Measurements from ENCODE around the gene STOML2. TPM values are rescaled to one million over a fixed set of nuclear protein-coding genes. Genes with fewer than 3 reads are reported as not detected.
A peak's percentile ranks its signal among the peaks of the same experiment; 100 is the strongest.

Gene STOML2
- total and polyA plus RNA-seq, 9 of the 15 experiments (the other 6 are each of a cell fraction or from before 2014, with no cell fraction given) = 110 to 220 (median 174) TPM

DNA sequence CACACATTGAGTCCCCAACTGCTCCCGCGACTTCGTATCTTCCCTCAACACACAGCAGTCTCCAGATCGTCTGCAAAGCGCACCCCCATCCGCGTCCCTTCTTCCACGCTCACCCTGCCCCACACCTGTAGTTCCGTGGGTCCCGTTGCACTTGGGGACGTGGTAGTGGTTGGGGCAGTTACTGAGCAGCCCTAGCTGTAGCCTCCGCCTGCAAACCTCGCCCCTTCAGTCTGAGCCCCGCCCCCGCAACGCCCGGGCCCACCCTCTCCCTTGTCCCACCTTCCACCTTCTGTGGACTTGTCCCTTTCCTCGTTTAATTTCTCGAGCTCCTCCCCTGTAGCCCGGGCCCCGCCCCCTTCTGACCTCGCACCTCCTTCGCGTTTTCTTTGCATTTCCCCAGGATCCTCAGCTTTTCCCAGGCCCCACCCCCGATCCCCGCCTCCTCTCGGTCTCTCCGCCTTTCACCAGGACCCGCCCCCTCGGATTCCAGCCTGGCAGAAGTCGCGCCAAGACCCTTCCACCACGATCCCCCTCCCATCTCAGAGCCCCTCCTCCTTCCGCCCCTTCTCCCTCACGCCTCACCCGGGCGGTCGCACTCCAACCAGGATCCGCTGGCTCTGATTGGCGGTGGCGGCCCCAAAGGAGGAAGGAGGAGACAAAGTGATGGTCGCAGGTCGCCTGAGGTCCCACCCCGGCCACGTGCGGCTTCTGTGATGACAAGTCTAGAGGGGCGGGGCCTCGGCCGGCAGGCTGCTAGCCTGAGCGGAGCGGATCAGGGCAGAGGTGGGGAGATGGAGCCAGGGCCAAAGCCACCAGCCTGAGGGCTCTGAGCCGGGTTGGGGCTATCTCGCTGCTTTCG, 13.0 kb upstream of the STOML2 start, which contains the start of gene ATOSB (continued):
- peak; percentile 52; the same call in 1 of the 2 replicates for TF ChIP-seq MXI1 (IDR thresholded peaks at IDR 0.05; ENCODE audit: low read depth, low read length)
- TF ChIP-seq KLF13 (tag; IDR thresholded peaks at IDR 0.05; ENCODE audit: borderline replicate concordance, low read depth) = no peak
- no peak for TF ChIP-seq RFX7 (CRISPR knock-in tag; IDR thresholded peaks at IDR 0.05)
- no peak; the same call in 1 of the 2 replicates for TF ChIP-seq ARID4B (CRISPR knock-in tag; IDR thresholded peaks at IDR 0.05)
- peak; percentile 43 for TF ChIP-seq KDM5B (IDR thresholded peaks at IDR 0.05; ENCODE audit: insufficient replicate concordance, low read depth, low read length)
- peak; percentile 23; the same call in 1 of the 2 replicates for TF ChIP-seq JUND (IDR thresholded peaks at IDR 0.05; ENCODE audit: borderline replicate concordance, low read depth, low read length)
- TF ChIP-seq JUND (tag; IDR thresholded peaks at IDR 0.05; ENCODE audit: borderline replicate concordance, low read depth, low read length) = no peak
- TF ChIP-seq GATAD2B (IDR thresholded peaks at IDR 0.05; ENCODE audit: borderline replicate concordance) = no peak
- no peak for TF ChIP-seq HMG20B (CRISPR knock-in tag; IDR thresholded peaks at IDR 0.05)
- TF ChIP-seq NFRKB (IDR thresholded peaks at IDR 0.05; ENCODE audit: low read depth) = peak; percentile 43; the same call in 1 of the 2 replicates
- TF ChIP-seq E2F3 (CRISPR knock-in tag; IDR thresholded peaks at IDR 0.05) = 0 out of 2 replicates have a peak, but pooled peaks have one; percentile 17
- no peak for TF ChIP-seq NR4A1 (CRISPR knock-in tag; IDR thresholded peaks at IDR 0.05)
- TF ChIP-seq NR4A1 (tag; IDR thresholded peaks at IDR 0.05) = no peak
- TF ChIP-seq BHLHE40 (IDR thresholded peaks at IDR 0.05; ENCODE audit: low read length) = peak; percentile 95
- no peak for TF ChIP-seq SIX5 (IDR thresholded peaks at IDR 0.05; ENCODE audit: borderline replicate concordance in 1 of 2, insufficient read depth in 1 of 2, low read depth in 1 of 2, low read length in 2 of 2)
- TF ChIP-seq, protein P1, sequence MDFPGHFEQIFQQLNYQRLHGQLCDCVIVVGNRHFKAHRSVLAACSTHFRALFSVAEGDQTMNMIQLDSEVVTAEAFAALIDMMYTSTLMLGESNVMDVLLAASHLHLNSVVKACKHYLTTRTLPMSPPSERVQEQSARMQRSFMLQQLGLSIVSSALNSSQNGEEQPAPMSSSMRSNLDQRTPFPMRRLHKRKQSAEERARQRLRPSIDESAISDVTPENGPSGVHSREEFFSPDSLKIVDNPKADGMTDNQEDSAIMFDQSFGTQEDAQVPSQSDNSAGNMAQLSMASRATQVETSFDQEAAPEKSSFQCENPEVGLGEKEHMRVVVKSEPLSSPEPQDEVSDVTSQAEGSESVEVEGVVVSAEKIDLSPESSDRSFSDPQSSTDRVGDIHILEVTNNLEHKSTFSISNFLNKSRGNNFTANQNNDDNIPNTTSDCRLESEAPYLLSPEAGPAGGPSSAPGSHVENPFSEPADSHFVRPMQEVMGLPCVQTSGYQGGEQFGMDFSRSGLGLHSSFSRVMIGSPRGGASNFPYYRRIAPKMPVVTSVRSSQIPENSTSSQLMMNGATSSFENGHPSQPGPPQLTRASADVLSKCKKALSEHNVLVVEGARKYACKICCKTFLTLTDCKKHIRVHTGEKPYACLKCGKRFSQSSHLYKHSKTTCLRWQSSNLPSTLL (IDR thresholded peaks at IDR 0.05) = no peak
- TF ChIP-seq EWSR1 (IDR thresholded peaks at IDR 0.05; ENCODE audit: borderline replicate concordance, low read depth, partially characterized antibody) = no peak
- TF ChIP-seq, protein P2, sequence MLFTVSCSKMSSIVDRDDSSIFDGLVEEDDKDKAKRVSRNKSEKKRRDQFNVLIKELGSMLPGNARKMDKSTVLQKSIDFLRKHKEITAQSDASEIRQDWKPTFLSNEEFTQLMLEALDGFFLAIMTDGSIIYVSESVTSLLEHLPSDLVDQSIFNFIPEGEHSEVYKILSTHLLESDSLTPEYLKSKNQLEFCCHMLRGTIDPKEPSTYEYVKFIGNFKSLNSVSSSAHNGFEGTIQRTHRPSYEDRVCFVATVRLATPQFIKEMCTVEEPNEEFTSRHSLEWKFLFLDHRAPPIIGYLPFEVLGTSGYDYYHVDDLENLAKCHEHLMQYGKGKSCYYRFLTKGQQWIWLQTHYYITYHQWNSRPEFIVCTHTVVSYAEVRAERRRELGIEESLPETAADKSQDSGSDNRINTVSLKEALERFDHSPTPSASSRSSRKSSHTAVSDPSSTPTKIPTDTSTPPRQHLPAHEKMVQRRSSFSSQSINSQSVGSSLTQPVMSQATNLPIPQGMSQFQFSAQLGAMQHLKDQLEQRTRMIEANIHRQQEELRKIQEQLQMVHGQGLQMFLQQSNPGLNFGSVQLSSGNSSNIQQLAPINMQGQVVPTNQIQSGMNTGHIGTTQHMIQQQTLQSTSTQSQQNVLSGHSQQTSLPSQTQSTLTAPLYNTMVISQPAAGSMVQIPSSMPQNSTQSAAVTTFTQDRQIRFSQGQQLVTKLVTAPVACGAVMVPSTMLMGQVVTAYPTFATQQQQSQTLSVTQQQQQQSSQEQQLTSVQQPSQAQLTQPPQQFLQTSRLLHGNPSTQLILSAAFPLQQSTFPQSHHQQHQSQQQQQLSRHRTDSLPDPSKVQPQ (CRISPR knock-in tag; IDR thresholded peaks at IDR 0.05; ENCODE audit: borderline replicate concordance) = no peak
